CD8-positive, alpha-beta memory T cell (primary cell): ENCODE data around the gene BANP. TPM values are rescaled to one million over a fixed set of nuclear protein-coding genes. Genes with fewer than 3 reads are reported as not detected.
"Not testable (repeated sequence)": the region's sequence is repeated elsewhere in the genome, so short reads cannot be mapped to it uniquely, and the experiment has no call there.

Experiments used
- CTCF ChIA-PET: fragments of 350-600 bp; sonication (Branson Sonifier 250); formaldehyde crosslinking; loops from one replicate; lab custom pipeline; 2021; ENCODE audit warnings: antibody characterized with exemption; lab: Charles Lee
- POLR2A ChIA-PET: fragments of 350-600 bp; sonication (Branson Sonifier 250); formaldehyde crosslinking; loops from one replicate; lab custom pipeline; 2021; ENCODE audit warnings: antibody characterized with exemption; lab: Charles Lee
- DNase-seq, 5 donors: peaks; one replicate each; pipeline versions ENCODE4 v3.0.0 to v3.0.0-alpha.2; 2020 to 2022; ENCODE audit warnings: mixed read lengths in 1 of 5
- H3K27ac ChIP-seq: one replicate; pipeline ENCODE4 v1.7.0; 2013; ENCODE audit warnings: low read depth, mild to moderate bottlenecking, low read length, moderate library complexity
- H3K27me3 ChIP-seq: 2 replicates; pipeline ENCODE4 v1.7.0; 2013; ENCODE audit warnings: low read length, mild to moderate bottlenecking; ENCODE audit not compliant: insufficient read depth, poor library complexity, severe bottlenecking
- H3K36me3 ChIP-seq: 2 replicates; pipeline ENCODE4 v1.7.0; 2013; ENCODE audit warnings: mild to moderate bottlenecking, low read length, moderate library complexity; ENCODE audit not compliant: insufficient read depth
- H3K4me1 ChIP-seq: 2 replicates; pipeline ENCODE4 v1.7.0; 2013; ENCODE audit warnings: mild to moderate bottlenecking, low read length, moderate library complexity; ENCODE audit not compliant: insufficient read depth
- H3K4me3 ChIP-seq: 2 replicates; pipeline ENCODE4 v1.7.0; 2013; ENCODE audit warnings: mild to moderate bottlenecking, low read length
- H3K9me3 ChIP-seq: 2 replicates; pipeline ENCODE4 v1.7.0; 2013; ENCODE audit warnings: mild to moderate bottlenecking, low read length
- H3K27ac Mint-ChIP-seq, 8 donors: one replicate each; pipeline ENCODE4 v1.8.0; 2020 to 2021; ENCODE audit warnings: mixed read lengths in 8 of 8, mild to moderate bottlenecking in 6 of 8, inconsistent platforms in 3 of 8, moderate library complexity in 3 of 8
- H3K27me3 Mint-ChIP-seq, 2 donors: one replicate each; pipeline ENCODE4 v1.8.0; 2020 to 2021; ENCODE audit warnings: mixed read lengths in 2 of 2, mild to moderate bottlenecking in 1 of 2, moderate library complexity in 1 of 2
- H3K36me3 Mint-ChIP-seq, 3 donors: one replicate each; pipeline ENCODE4 v1.8.0; 2020 to 2021; ENCODE audit warnings: mixed read lengths in 3 of 3, inconsistent platforms in 1 of 3, mild to moderate bottlenecking in 1 of 3
- H3K4me1 Mint-ChIP-seq, 3 donors: one replicate each; pipeline ENCODE4 v1.8.0; 2020 to 2021; ENCODE audit warnings: mixed read lengths in 3 of 3, inconsistent platforms in 1 of 3, mild to moderate bottlenecking in 1 of 3
- H3K4me3 Mint-ChIP-seq, 7 donors: one replicate each; pipeline ENCODE4 v1.8.0; 2020 to 2021; ENCODE audit warnings: mixed read lengths in 7 of 7, mild to moderate bottlenecking in 6 of 7, moderate library complexity in 4 of 7, inconsistent platforms in 2 of 7
- H3K9me3 Mint-ChIP-seq, 5 donors: one replicate each; pipeline ENCODE4 v1.8.0; 2020 to 2022; ENCODE audit warnings: mixed read lengths in 5 of 5, mild to moderate bottlenecking in 3 of 5, moderate library complexity in 2 of 5, inconsistent platforms in 1 of 5
- polyA plus RNA-seq: library from polyadenylated mRNA; unstranded; fragments of 300-500 nt; fragmentation: Illumina TruSeq; gene quantifications from one replicate; pipeline ENCODE4 v1.2.3, GENCODE V29; 2021
- total RNA-seq, 2 experiments: library from RNA; stranded (reverse); gene quantifications; one replicate each; pipeline ENCODE4 v1.2.3, GENCODE V29; 2021

Gene BANP
- total and polyA plus RNA-seq, 3 experiments from 2014 or later, result 28.5 to 32.5 (median 29.5) TPM

DNA sequence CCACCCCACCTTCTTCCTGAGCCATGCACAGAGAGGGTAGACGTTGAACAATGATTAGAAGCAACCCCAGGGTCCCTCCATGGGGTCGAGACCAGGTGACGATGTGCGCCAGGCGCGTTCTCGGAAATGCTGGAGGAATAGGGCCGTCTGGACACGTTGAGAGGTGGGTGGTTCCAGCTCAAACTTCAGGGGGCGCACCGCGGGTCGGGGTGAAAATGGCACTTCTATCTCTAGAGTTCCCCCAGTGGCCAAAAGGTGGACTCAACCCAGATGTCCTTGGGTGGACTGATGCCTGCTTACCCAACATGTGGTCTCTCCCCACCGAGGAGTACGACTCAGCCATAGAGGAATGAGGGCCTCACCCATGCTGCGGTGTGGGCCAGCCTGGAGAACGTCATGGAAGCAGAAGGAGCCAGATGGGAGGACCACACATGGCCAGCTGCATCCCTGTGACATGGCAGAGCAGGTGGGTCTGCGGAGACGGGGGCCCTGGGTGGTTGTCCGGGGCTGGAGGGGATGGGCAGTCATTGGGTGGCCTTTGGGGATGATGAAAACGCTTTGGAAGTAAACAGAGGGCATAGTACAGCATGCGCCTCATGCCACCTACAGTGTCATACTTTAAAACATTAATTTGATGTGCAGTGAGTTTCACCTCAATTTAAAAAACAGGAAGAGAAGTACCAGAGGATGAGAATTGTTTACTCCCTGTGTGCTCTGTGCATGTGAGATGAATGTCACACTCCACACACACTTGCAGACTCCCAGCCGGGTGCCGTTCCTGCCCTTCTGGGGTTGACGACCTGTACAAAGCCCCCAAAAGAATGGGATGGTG lies 147.7 kb downstream of the BANP start:
- H3K36me3 ChIP-seq, H3K4me1 ChIP-seq, H3K27me3 Mint-ChIP-seq, H3K4me3 ChIP-seq, CTCF ChIA-PET, H3K27ac ChIP-seq, H3K9me3 Mint-ChIP-seq, DNase-seq, H3K4me3 Mint-ChIP-seq, H3K9me3 ChIP-seq, H3K27me3 ChIP-seq, H3K27ac Mint-ChIP-seq, POLR2A ChIA-PET, H3K4me1 Mint-ChIP-seq, H3K36me3 Mint-ChIP-seq: not testable (repeated sequence)

DNA sequence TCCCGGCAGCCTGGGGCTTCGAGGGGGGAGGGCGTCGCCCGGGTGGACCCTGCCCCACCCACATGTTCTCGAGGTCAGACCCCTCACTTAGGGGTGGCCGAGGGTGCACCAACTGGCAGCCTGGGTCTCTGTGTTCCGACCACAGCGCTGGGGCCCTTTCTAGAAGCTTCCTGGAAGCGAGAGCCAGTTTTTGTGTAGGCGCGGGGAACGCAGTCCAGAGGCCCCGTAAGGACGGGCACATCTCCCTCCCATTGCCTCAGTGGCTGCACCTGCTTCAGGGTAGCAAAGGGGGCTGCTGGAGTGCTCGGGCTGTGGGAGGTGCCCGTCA lies 148.3 kb downstream of the BANP start:
- Mint-ChIP-seq H3K9me3 (peaks cover 0 to 8% (median 3%) of the 10 kb centered on the region in 5 donors), H3K27me3 (peaks cover 4 to 7% of the 10 kb centered on the region in 2 donors), H3K4me3 (no peak overlapping the region), H3K4me1 (no peaks in the 10 kb centered on the region), H3K27ac (no peak overlapping the region), H3K36me3 (no peaks in the 10 kb centered on the region)
- CTCF ChIA-PET, result no interaction called here
- no peaks in the 10 kb centered on the region for H3K4me1 ChIP-seq
- no peak overlapping the region for H3K27ac ChIP-seq
- H3K36me3 ChIP-seq, result no peaks in the 10 kb centered on the region
- POLR2A ChIA-PET, result no interaction called here
- no peaks in the 10 kb centered on the region for H3K27me3 ChIP-seq
- H3K4me3 ChIP-seq, result no peak overlapping the region
- DNase-seq, result peak in 1 of 5 donors; percentile 42
- no peaks in the 10 kb centered on the region for H3K9me3 ChIP-seq

DNA sequence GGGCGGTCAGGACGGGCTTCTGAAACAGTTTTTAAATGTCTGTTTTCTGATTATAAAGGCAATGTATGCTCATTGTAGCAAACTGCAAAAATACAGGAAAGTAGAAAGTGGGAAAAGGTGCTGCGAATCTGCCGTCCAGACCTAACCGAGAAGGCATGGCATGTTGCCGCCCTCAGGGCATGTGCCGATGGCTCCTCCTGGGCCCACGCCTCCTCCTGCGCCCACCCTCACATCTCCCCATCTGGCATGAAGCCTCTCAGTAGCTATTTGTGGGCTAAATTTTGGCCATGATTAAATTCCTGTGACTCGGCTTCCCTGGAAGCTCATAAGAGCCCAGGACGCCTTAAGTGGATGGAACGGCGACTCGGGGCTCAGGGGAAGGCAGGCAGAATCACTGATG lies 148.7 kb downstream of the BANP start:
- POLR2A ChIA-PET, H3K36me3 ChIP-seq, CTCF ChIA-PET, H3K9me3 Mint-ChIP-seq, DNase-seq, H3K9me3 ChIP-seq, H3K27me3 ChIP-seq, H3K4me1 Mint-ChIP-seq, H3K4me1 ChIP-seq, H3K27ac ChIP-seq, H3K27me3 Mint-ChIP-seq, H3K4me3 ChIP-seq, H3K4me3 Mint-ChIP-seq, H3K36me3 Mint-ChIP-seq, H3K27ac Mint-ChIP-seq: not testable (repeated sequence)

DNA sequence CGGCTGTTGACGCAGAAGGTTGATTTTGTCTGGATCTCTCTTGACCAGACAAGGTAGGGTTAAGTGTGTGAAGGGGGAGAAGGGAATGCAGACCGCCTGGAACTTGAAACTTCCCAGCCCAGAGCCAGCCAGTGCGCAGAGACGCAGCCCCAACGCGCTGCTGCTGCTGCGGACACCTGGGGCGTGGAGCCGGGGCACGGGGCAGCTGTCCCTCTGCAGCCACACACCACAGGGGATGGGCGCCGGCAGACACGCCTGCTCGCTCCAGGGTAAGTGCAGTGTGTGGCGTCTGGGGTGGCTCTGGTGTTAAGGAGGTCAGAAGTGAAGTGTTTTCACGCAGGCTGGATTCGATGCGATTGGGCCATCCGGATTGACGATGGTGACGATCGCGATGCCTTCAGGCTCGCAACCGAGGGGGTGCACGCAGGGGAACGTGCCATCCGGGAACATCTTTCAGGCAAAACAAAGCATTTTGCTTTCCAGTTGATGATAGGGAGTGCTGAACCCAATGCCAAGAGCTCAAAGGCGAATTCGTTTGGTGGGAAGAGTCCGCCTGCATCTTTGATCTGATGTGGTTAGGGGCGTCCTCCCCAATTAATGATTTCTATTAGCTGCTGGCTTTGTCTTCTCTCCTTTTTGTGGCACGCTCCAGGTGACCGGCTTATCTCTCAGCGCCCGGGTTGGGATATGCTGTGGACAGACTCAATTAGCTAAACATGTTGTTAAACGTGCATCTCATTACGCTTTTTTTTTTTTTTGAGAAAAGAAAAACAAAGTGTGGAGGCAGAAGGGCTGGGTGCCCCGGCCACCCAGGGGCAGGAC lies 149.8 kb downstream of the BANP start:
- not testable (repeated sequence) for H3K4me1 Mint-ChIP-seq, H3K27me3 Mint-ChIP-seq

DNA sequence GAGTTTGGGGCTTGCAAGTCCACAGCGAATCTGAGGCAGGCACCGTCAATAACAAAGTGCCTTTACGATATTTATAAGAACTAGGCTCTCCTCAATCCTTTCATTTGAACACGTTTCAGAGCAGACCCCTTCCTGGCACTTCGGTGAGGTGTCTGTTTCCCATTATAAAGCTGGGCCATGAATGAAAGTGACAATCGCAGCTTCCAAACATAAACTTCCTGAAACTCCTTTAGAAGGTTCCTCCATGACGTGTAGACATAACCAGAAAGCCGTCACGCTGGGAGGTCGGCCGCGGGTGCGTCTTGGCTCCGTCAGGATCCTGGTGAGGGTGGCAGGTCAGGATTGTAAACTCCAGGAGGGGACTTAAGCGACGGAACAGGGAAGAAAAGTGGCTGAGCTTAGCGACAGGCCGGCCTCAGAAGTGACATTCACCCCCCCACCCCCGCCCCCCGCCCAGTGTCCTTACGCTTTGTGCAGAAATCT lies 150.4 kb downstream of the BANP start:
- H3K27ac ChIP-seq, H3K4me3 Mint-ChIP-seq, H3K27me3 Mint-ChIP-seq, H3K9me3 ChIP-seq, H3K36me3 ChIP-seq, H3K27me3 ChIP-seq, CTCF ChIA-PET, POLR2A ChIA-PET, H3K4me1 ChIP-seq, H3K4me3 ChIP-seq, H3K36me3 Mint-ChIP-seq, DNase-seq, H3K4me1 Mint-ChIP-seq, H3K9me3 Mint-ChIP-seq: not testable (repeated sequence)
- H3K27ac Mint-ChIP-seq, result peak overlapping the region in 1 of 8 donors; percentile 54

More for the DNA sequence above, 149.8 kb downstream of the BANP start:
- H3K9me3 Mint-ChIP-seq, H3K27me3 ChIP-seq, H3K9me3 ChIP-seq, H3K4me1 ChIP-seq, CTCF ChIA-PET, H3K36me3 ChIP-seq, H3K27ac ChIP-seq, H3K4me3 Mint-ChIP-seq, H3K4me3 ChIP-seq, H3K36me3 Mint-ChIP-seq, H3K27ac Mint-ChIP-seq, POLR2A ChIA-PET: not testable (repeated sequence)
- peak in 1 of 5 donors; percentile 25 for DNase-seq

DNA sequence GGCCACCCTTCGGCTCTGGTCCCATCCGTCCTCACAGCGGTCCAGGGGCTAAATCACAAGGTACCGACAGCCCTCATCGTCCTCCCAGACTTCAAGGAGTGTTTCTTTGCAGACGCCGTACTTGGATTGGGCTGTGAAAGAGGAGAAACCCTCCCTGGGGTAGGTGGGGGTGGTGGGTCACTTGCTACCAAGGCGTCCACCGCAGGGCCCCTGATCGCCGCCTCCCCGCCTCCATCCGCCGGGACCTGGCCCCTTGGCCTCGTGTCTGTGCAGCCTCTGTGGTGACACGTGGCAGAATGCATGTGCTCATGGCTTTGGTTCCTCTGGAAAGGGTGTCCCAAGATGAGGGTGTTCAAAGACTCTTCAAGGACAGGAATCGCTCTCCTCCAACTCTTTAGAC lies 151.4 kb downstream of the BANP start:
- no peak overlapping the region for H3K4me3 ChIP-seq
- DNase-seq, result peak in 1 of 5 donors; percentile 28
- no peaks in the 10 kb centered on the region for H3K4me1 ChIP-seq
- ChIA-PET POLR2A (no interaction called here), CTCF (no interaction called here)
- H3K9me3 ChIP-seq, result no peaks in the 10 kb centered on the region
- H3K36me3 ChIP-seq, result no peaks in the 10 kb centered on the region
- Mint-ChIP-seq H3K4me3 (no peak overlapping the region), H3K27ac (peak overlapping the region in 1 of 8 donors; percentile 46), H3K36me3 (no peaks in the 10 kb centered on the region), H3K9me3 (peaks cover 0 to 3% (median 0%) of the 10 kb centered on the region in 5 donors), H3K27me3 (peaks cover 7% of the 10 kb centered on the region in 2 donors), H3K4me1 (no peaks in the 10 kb centered on the region)
- no peak overlapping the region for H3K27ac ChIP-seq
- H3K27me3 ChIP-seq, result no peaks in the 10 kb centered on the region

DNA sequence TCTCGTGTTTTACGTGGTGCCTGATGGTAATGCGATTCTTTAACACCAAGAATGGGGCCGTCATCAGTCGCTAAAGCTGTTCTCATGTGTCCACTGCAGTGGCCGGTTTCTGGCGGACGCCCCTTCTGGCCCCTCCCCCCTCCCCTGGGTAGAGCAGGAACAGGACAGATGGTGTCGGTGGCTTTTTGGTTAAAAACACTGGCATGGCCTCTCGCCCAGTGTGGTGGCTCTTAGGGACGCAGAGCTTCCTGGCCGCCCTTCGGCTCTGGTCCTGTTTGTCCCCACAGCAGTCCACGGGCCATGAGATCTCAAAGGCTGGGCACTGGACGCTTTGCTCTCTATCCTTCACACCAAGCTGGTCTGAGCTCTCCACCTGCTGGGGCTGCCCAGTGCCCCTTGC lies 151.8 kb downstream of the BANP start:
- Histone ChIP-seq H3K36me3 (no peaks in the 10 kb centered on the region), H3K27ac (no peak overlapping the region), H3K4me1 (no peaks in the 10 kb centered on the region), H3K9me3 (no peaks in the 10 kb centered on the region), H3K4me3 (no peak overlapping the region), H3K27me3 (no peaks in the 10 kb centered on the region)
- POLR2A ChIA-PET, result no interaction called here
- Mint-ChIP-seq H3K4me1 (no peaks in the 10 kb centered on the region), H3K4me3 (no peak overlapping the region), H3K9me3 (peaks cover 0 to 2% (median 0%) of the 10 kb centered on the region in 5 donors), H3K27me3 (peaks cover 7% of the 10 kb centered on the region in 2 donors), H3K36me3 (no peaks in the 10 kb centered on the region), H3K27ac (peak overlapping the region in 1 of 8 donors; percentile 46)
- CTCF ChIA-PET, result no interaction called here
- peak in 1 of 5 donors; percentile 1 for DNase-seq

DNA sequence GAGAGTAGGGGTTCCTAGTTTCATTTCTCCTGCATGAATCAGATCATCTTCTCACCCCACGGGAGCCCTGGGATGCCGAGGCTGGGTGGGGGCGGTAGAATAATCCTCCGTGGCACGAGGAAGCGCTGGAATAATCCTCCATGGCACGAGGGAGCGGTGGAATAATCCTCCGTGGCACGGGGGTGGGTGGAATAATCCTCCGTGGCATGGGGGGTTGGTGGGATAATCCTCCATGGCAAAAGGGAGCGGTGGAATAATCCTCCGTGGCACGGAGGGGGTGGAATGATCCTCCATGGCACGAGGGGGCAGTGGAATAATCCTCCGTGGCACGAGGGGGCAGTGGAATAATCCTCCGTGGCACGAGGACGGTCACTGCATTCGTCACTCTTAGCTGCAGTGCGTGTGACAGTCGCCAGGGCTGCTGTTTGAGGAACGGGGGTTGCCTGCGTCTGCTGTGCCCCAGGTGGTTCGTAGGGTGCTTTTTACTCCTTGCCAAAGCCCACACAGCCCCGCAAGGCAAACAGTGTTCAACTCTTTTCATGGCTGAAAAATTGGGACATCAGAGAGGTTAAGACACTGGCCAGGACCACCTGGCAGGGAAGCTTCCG lies 152.5 kb downstream of the BANP start:
- Mint-ChIP-seq H3K27ac (peak overlapping the region in 1 of 8 donors; percentile 87), H3K36me3 (no peaks in the 10 kb centered on the region), H3K27me3 (peaks cover 4 to 7% of the 10 kb centered on the region in 2 donors), H3K9me3 (no peaks in the 10 kb centered on the region), H3K4me1 (no peaks in the 10 kb centered on the region), H3K4me3 (no peak overlapping the region)
- Histone ChIP-seq H3K27me3 (no peaks in the 10 kb centered on the region), H3K27ac (no peak overlapping the region), H3K36me3 (no peaks in the 10 kb centered on the region), H3K9me3 (no peaks in the 10 kb centered on the region), H3K4me1 (no peaks in the 10 kb centered on the region), H3K4me3 (no peak overlapping the region)
- DNase-seq, result peak in 1 of 5 donors; percentile 23
- ChIA-PET CTCF (no interaction called here), POLR2A (no interaction called here)
